ENCODE results near the gene ACBD6. TPM values are rescaled to one million over a fixed set of nuclear protein-coding genes. Genes with fewer than 3 reads are reported as not detected.

The ACBD6 gene
- 80.9 and 82.8 TPM in 2 replicates for total RNA-seq
- 46.7 TPM for total RNA-seq (2013)
- 43.0 and 52.9 TPM in 2 replicates for polyA plus RNA-seq
- polyA minus RNA-seq, result 41.2 and 47.7 TPM in 2 replicates

- peak within 1 kb of the TSS; percentile 97 for H2AFZ ChIP-seq (ENCODE audit: insufficient read depth, low read depth, low read length, poor library complexity, severe bottlenecking)
- H3K27ac ChIP-seq (ENCODE audit: low read length in 2 of 2), result peak within 1 kb of the TSS; percentile 74 to 87
- peaks cover 0 to 1% (median 0%) of the 10 kb centered on the region in 3 donors for H3K9me3 ChIP-seq (ENCODE audit: control extremely low read depth in 1 of 3, control insufficient read depth in 2 of 3, insufficient read depth in 1 of 3, low read length in 2 of 3)
- Mint-ChIP-seq H3K27me3 (no peaks in the 10 kb centered on the region), H3K9me3 (ENCODE audit: insufficient read depth) (no peaks in the 10 kb centered on the region), H3K4me1 (peaks cover 32% of the 10 kb centered on the region), H3K27ac (peak within 1 kb of the TSS; percentile 98), H3K4me3 (peak within 1 kb of the TSS; percentile 95)
- peak within 1 kb of the TSS; percentile 91 for H3K9ac ChIP-seq (ENCODE audit: low read length)
- ATAC-seq (ENCODE audit: low read depth), result peak; percentile 82
- under 1% methylated on average over 80 of the region's 83 CpGs for WGBS (ENCODE audit: insufficient coverage)
- TF ChIP-seq CTCF (IDR thresholded peaks at IDR 0.05), result no peak
- no peak for TF ChIP-seq EZH2 (IDR thresholded peaks at IDR 0.05; ENCODE audit: borderline replicate concordance, insufficient read depth, low read depth, low read length, poor library complexity, severe bottlenecking)
- H3K79me2 ChIP-seq (ENCODE audit: control insufficient read depth, insufficient read depth, low read length), result peaks cover 40% of the 10 kb centered on the region
- H3K27me3 ChIP-seq (replicated peaks in 1 of 4; ENCODE audit: control extremely low read depth in 1 of 4, control insufficient read depth in 3 of 4, insufficient read depth in 4 of 4, low read length in 3 of 4), result no peaks in the 10 kb centered on the region
- peaks cover 13 to 19% of the 10 kb centered on the region in 2 donors for H3K4me1 ChIP-seq (ENCODE audit: control insufficient read depth in 2 of 2, insufficient read depth in 2 of 2, low read length in 2 of 2)
- CTCF ChIA-PET, result interaction anchor here (0.6 to 6.2 kb wide), 6 partner anchors 12 to 585 kb away, joined by 3 to 43 read pairs (median 6); no protein-coding TSS in a partner anchor
- no peaks in the 10 kb centered on the region for H4K20me1 ChIP-seq (ENCODE audit: control insufficient read depth, insufficient read depth, low read length, poor library complexity, severe bottlenecking)
- POLR2A ChIA-PET, result interaction anchor here (0.6 to 1.9 kb wide), 5 partner anchors 27 to 633 kb away, joined by 3 to 6 read pairs (median 3); partner anchors contain the start of gene XPR1
- H3K4me3 ChIP-seq (ENCODE audit: control extremely low read depth in 1 of 5, extremely low read depth in 1 of 5, insufficient read depth in 1 of 5, low read depth in 2 of 5, low read length in 4 of 5), result peak within 1 kb of the TSS; percentile 69 to 97 (median 84)
- H3K4me2 ChIP-seq (replicated peaks; ENCODE audit: low read depth, low read length, poor library complexity, severe bottlenecking), result peak within 1 kb of the TSS; percentile 91
- DNase-seq, result peak; percentile 92
- H3K36me3 ChIP-seq (replicated peaks in 1 of 2; ENCODE audit: control extremely low read depth in 1 of 2, control insufficient read depth in 1 of 2, extremely low read depth in 1 of 2, insufficient read depth in 2 of 2, low read length in 1 of 2), result no peaks in the 10 kb centered on the region
- intact Hi-C loops (cut with micrococcal nuclease), result loop anchor here (1.0 to 5.0 kb wide), 5 partner anchors 130 to 620 kb away; partner anchors contain the start of genes CEP350, STX6, TOR1AIP1 and XPR1
Measured at GRCh38 chr1:180502361-180503279, at the start of gene ACBD6. Gene ACBD6 (minus strand): TSS chr1:180502577. CDS start chr1:180502266, 311 bp downstream.

Measured in B cell (primary cell).